ENCODE data around the gene RHBDF2.

GRCh38 chr17:76469991-76470739 is 31.1 kb downstream of the RHBDF2 start:
- TF ChIP-seq CTCF (conservative IDR thresholded peaks at IDR 0.05 in 1 of 2, IDR thresholded peaks at IDR 0.05 in 1 of 2; ENCODE audit: extremely low read depth in 1 of 2, insufficient read depth in 1 of 2, low read depth in 1 of 2, low read length in 2 of 2) (no peak), EZH2 (IDR thresholded peaks at IDR 0.05; ENCODE audit: borderline replicate concordance, low read length) (no peak)

All from mammary epithelial cell (primary cell).